C4-2B (cell line): Measurements from ENCODE around the gene DNER.

Source experiments
- CTCF ChIP-seq: fragments of 450-650 bp; conservative IDR thresholded peaks from 2 replicates; pipeline ENCODE4 v1.5.1; 2017; ENCODE audit warnings: mild to moderate bottlenecking
- ZFX ChIP-seq: fragments of 450-650 bp; IDR thresholded peaks from 2 replicates; pipeline ENCODE4 v1.6.1; 2017

GRCh38 chr2:229559986-229560385 lies 154.4 kb downstream of the DNER start:
- no peak for TF ChIP-seq CTCF
- TF ChIP-seq ZFX, result no peak
